ENCODE data around the gene CTDSP2.
A peak's percentile ranks its signal among the peaks of the same experiment; 100 is the strongest.

The CTDSP2 gene

GRCh38 chr12:57800965-57801364 is 45.6 kb downstream of the CTDSP2 start:
- H3K27me3 Mint-ChIP-seq: no peaks in the 10 kb centered on the region
- no peaks in the 10 kb centered on the region for H3K9me3 Mint-ChIP-seq
- H3K36me3 Mint-ChIP-seq: peaks cover 33% of the 10 kb centered on the region
- no peak overlapping the region for H3K4me3 Mint-ChIP-seq
- H3K4me1 Mint-ChIP-seq: no peaks in the 10 kb centered on the region
- H3K27ac Mint-ChIP-seq: peak overlapping the region; percentile 34
- CTCF ChIA-PET: interaction anchor here (1.0 to 7.9 kb wide), 4 partner anchors 15 to 101 kb away, joined by 3 to 147 read pairs (median 8); partner anchors contain the start of gene TSFM
- DNase-seq: no peak

- Mint-ChIP-seq H3K27me3 (no peaks in the 10 kb centered on the region), H3K4me1 (no peaks in the 10 kb centered on the region)
These were observed 48.6 kb downstream of the CTDSP2 start for GRCh38 chr12:57797933-57798332.

DNA sequence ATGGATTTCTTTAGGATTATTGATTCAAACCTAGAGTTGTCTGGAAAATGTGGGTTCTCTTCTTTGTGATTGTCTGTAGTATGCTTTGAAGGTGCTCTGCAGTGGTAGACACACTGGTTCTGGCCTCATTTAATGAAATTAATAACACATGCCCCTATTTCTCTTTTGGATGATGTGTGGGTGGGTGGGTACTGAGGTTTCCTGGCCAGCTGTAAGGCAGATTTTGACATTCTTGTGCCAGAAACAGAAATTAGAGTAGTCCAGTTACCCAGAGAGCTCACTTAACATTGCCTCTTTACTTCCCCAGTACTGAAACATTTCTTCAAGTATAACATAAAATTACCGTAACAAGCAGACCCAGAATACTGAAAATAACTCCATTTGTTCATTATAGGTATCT is 49.5 kb downstream of the CTDSP2 start:
- Mint-ChIP-seq H3K4me1 (no peaks in the 10 kb centered on the region), H3K9me3 (no peaks in the 10 kb centered on the region), H3K36me3 (peaks cover 45% of the 10 kb centered on the region), H3K4me3 (no peak overlapping the region), H3K27ac (no peak overlapping the region), H3K27me3 (no peaks in the 10 kb centered on the region)
- CTCF ChIA-PET: interaction anchor here (1.5 kb wide), 1 partner anchor 108 kb away, joined by 3 read pairs; no protein-coding TSS in a partner anchor
- DNase-seq: no peak

More at GRCh38 chr12:57797933-57798332, 48.6 kb downstream of the CTDSP2 start:
- no peak for DNase-seq
- peaks cover 46% of the 10 kb centered on the region for H3K36me3 Mint-ChIP-seq
- CTCF ChIA-PET: interaction anchor here (0.8 to 7.9 kb wide), 3 partner anchors 15 to 104 kb away, joined by 3 to 147 read pairs (median 3); partner anchors contain the start of genes AVIL and TSFM
- no peaks in the 10 kb centered on the region for H3K9me3 Mint-ChIP-seq
- no peak overlapping the region for H3K27ac Mint-ChIP-seq
- H3K4me3 Mint-ChIP-seq: no peak overlapping the region

- H3K36me3 Mint-ChIP-seq: peaks cover 47% of the 10 kb centered on the region
These were observed 51.2 kb downstream of the CTDSP2 start for GRCh38 chr12:57795354-57795753.

GRCh38 chr12:57793920-57794319 is 52.6 kb downstream of the CTDSP2 start:
- H3K36me3 Mint-ChIP-seq: peaks cover 46% of the 10 kb centered on the region
- no peaks in the 10 kb centered on the region for H3K4me1 Mint-ChIP-seq
- H3K27me3 Mint-ChIP-seq: no peaks in the 10 kb centered on the region
- H3K9me3 Mint-ChIP-seq: no peaks in the 10 kb centered on the region
- H3K27ac Mint-ChIP-seq: no peak overlapping the region
- H3K4me3 Mint-ChIP-seq: no peak overlapping the region
- CTCF ChIA-PET: interaction anchor here (1.1 to 3.5 kb wide), 5 partner anchors 9 to 126 kb away, joined by 3 to 24 read pairs (median 4); partner anchors contain the start of gene TSFM
- no peak for DNase-seq

More at GRCh38 chr12:57795354-57795753, 51.2 kb downstream of the CTDSP2 start:
- H3K4me1 Mint-ChIP-seq: no peaks in the 10 kb centered on the region
- no peaks in the 10 kb centered on the region for H3K27me3 Mint-ChIP-seq
- DNase-seq: no peak
- H3K4me3 Mint-ChIP-seq: no peak overlapping the region
- no peak overlapping the region for H3K27ac Mint-ChIP-seq
- CTCF ChIA-PET: interaction anchor here (1.5 to 2.6 kb wide), 2 partner anchors 13 to 110 kb away, joined by 3 to 13 read pairs; partner anchors contain the start of gene TSFM
- H3K9me3 Mint-ChIP-seq: no peaks in the 10 kb centered on the region

- DNase-seq: no peak
- no peaks in the 10 kb centered on the region for H3K27me3 Mint-ChIP-seq
- peaks cover 26% of the 10 kb centered on the region for H3K36me3 Mint-ChIP-seq
- peak overlapping the region; percentile 76 for H3K4me3 Mint-ChIP-seq
- CTCF ChIA-PET: interaction anchor here (0.7 to 2.6 kb wide), 5 partner anchors 11 to 119 kb away, joined by 3 to 13 read pairs (median 10); no protein-coding TSS in a partner anchor
- H3K27ac Mint-ChIP-seq: peak overlapping the region; percentile 39
- H3K9me3 Mint-ChIP-seq: no peaks in the 10 kb centered on the region
- peaks cover 45% of the 10 kb centered on the region for H3K4me1 Mint-ChIP-seq
These were observed 62.7 kb downstream of the CTDSP2 start for GRCh38 chr12:57783861-57784260.

DNA sequence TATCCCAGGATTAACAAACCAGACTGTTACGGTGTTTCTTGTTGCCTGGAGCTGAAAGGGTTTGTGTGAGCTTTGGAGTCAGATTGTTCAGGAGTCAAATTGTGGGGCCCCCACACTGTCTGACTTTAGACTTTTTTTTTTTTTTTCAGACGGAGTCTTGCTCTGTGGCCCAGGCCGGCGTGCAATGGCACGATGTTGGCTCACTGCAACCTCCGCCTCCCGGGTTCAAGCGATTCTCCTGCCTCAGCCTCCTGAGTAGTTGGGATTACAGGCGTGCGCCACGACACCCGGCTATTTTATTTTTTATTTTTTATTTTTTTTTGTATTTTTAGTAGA is 63.1 kb downstream of the CTDSP2 start:
- H3K27me3 Mint-ChIP-seq: no peaks in the 10 kb centered on the region
- peaks cover 48% of the 10 kb centered on the region for H3K4me1 Mint-ChIP-seq
- DNase-seq: no peak
- H3K36me3 Mint-ChIP-seq: peaks cover 23% of the 10 kb centered on the region
- CTCF ChIA-PET: interaction anchor here (0.9 to 2.6 kb wide), 9 partner anchors 9 to 120 kb away, joined by 3 to 13 read pairs (median 6); no protein-coding TSS in a partner anchor
- peak overlapping the region; percentile 99 for H3K4me3 Mint-ChIP-seq
- no peaks in the 10 kb centered on the region for H3K9me3 Mint-ChIP-seq
- peak overlapping the region; percentile 95 for H3K27ac Mint-ChIP-seq

- Mint-ChIP-seq H3K4me3 (peak within 1 kb of the TSS; percentile 99), H3K4me1 (peaks cover 50% of the 10 kb centered on the region), H3K36me3 (peaks cover 21% of the 10 kb centered on the region)
These were observed 63.7 kb downstream of the CTDSP2 start, which contains the start of gene TSFM for GRCh38 chr12:57782608-57783465. TSS of gene TSFM (plus strand) at chr12:57782787. CDS start at chr12:57782802, 15 bp downstream.

DNA sequence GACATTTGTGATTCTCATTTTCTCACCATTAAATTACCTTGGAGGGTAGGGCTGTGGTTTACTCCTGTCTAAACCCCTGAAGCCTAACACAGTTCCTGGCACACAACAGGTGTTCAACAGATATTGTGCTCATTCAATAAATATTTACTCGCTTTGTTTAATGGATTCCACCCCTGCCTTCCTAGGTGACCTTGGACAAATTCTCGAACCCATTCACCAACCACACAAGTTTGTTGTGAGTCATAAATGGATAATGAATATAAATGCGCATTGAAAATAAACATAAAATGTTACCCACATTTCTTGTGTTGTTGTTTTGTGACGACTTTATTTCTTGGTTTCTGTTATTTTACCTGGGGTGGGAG is 64.3 kb downstream of the CTDSP2 start:
- DNase-seq: no peak
- peaks cover 50% of the 10 kb centered on the region for H3K4me1 Mint-ChIP-seq
- H3K9me3 Mint-ChIP-seq: no peaks in the 10 kb centered on the region
- peak overlapping the region; percentile 95 for H3K27ac Mint-ChIP-seq
- H3K36me3 Mint-ChIP-seq: peaks cover 19% of the 10 kb centered on the region
- CTCF ChIA-PET: interaction anchor here (1.0 to 2.6 kb wide), 7 partner anchors 12 to 123 kb away, joined by 3 to 13 read pairs (median 7); no protein-coding TSS in a partner anchor
- no peaks in the 10 kb centered on the region for H3K27me3 Mint-ChIP-seq
- H3K4me3 Mint-ChIP-seq: peak overlapping the region; percentile 99

More at GRCh38 chr12:57782608-57783465, 63.7 kb downstream of the CTDSP2 start, which contains the start of gene TSFM:
- peak; percentile 98 for DNase-seq
- peak within 1 kb of the TSS; percentile 95 for H3K27ac Mint-ChIP-seq
- no peaks in the 10 kb centered on the region for H3K9me3 Mint-ChIP-seq
- CTCF ChIA-PET: interaction anchor here (0.7 to 2.6 kb wide), 10 partner anchors 9 to 120 kb away, joined by 3 to 13 read pairs (median 6); no protein-coding TSS in a partner anchor
- no peaks in the 10 kb centered on the region for H3K27me3 Mint-ChIP-seq

DNA sequence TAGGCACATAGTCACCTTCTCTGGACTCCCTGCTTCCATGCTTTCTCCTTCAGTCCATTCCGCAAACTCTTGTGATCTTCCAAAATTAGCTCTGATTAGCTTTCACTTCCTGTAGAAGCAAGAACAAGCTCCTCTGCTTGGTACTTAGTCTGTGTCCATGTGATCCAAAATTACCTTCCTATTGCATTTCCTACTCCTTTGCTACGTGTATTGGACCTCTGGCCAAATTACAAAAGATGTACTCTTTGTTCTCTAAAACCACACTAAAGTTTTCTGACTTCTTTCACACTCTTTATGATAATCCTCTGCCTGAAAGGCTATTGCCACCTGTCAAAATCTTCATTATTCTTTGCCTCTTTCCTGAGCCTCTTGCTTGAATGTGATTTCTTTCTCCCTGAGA is 64.7 kb downstream of the CTDSP2 start:
- Mint-ChIP-seq H3K9me3 (no peaks in the 10 kb centered on the region), H3K36me3 (peaks cover 19% of the 10 kb centered on the region), H3K4me3 (no peak overlapping the region), H3K27ac (peak overlapping the region; percentile 77), H3K4me1 (peaks cover 50% of the 10 kb centered on the region), H3K27me3 (no peaks in the 10 kb centered on the region)
- CTCF ChIA-PET: interaction anchor here (1.1 to 2.6 kb wide), 7 partner anchors 9 to 123 kb away, joined by 4 to 13 read pairs (median 7); partner anchors contain the start of genes EEF1AKMT3 and METTL1
- no peak for DNase-seq

GRCh38 chr12:57781244-57781643 is 65.3 kb downstream of the CTDSP2 start:
- peaks cover 48% of the 10 kb centered on the region for H3K4me1 Mint-ChIP-seq
- H3K4me3 Mint-ChIP-seq: no peak overlapping the region
- peak overlapping the region; percentile 77 for H3K27ac Mint-ChIP-seq

GRCh38 chr12:57780284-57780897 is 66.1 kb downstream of the CTDSP2 start:
- Mint-ChIP-seq H3K27ac (peak overlapping the region; percentile 77), H3K36me3 (peaks cover 15% of the 10 kb centered on the region), H3K4me3 (no peak overlapping the region), H3K27me3 (no peaks in the 10 kb centered on the region), H3K9me3 (no peaks in the 10 kb centered on the region), H3K4me1 (peaks cover 50% of the 10 kb centered on the region)
- DNase-seq: no peak
- CTCF ChIA-PET: interaction anchor here (1.1 to 2.0 kb wide), 8 partner anchors 14 to 125 kb away, joined by 4 to 10 read pairs (median 6); no protein-coding TSS in a partner anchor

More at GRCh38 chr12:57781244-57781643, 65.3 kb downstream of the CTDSP2 start:
- DNase-seq: no peak
- Mint-ChIP-seq H3K27me3 (no peaks in the 10 kb centered on the region), H3K9me3 (no peaks in the 10 kb centered on the region), H3K36me3 (peaks cover 15% of the 10 kb centered on the region)
- CTCF ChIA-PET: interaction anchor here (1.1 to 2.6 kb wide), 7 partner anchors 9 to 124 kb away, joined by 4 to 13 read pairs (median 7); partner anchors contain the start of genes EEF1AKMT3 and METTL1

DNA sequence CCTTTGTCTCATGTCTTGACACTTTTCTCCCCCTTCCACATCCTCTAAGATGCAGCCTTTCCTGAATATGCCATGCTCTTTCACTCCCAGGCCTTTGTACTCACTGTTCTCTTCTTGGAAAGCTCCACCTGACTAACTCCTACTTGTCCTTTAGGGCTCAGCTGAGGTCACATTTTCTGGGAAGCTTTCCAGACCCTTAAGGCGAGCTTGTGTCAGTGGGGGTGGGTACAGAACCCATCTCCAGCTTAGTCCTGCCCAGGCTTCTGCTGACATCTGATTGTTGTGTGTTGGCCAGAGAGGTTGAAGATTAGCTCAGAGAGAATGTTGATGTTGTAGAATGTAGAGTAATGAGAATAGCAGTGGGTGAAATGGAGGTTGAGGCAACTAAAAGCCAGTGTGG is 66.8 kb downstream of the CTDSP2 start:
- no peaks in the 10 kb centered on the region for H3K9me3 Mint-ChIP-seq
- DNase-seq: no peak
- no peak overlapping the region for H3K27ac Mint-ChIP-seq
- peaks cover 50% of the 10 kb centered on the region for H3K4me1 Mint-ChIP-seq
- peaks cover 15% of the 10 kb centered on the region for H3K36me3 Mint-ChIP-seq
- no peaks in the 10 kb centered on the region for H3K27me3 Mint-ChIP-seq
- H3K4me3 Mint-ChIP-seq: no peak overlapping the region
- CTCF ChIA-PET: interaction anchor here (1.1 to 2.0 kb wide), 4 partner anchors 14 to 125 kb away, joined by 3 to 10 read pairs (median 6); no protein-coding TSS in a partner anchor

Data from activated naive CD4-positive, alpha-beta T cell treated with anti-CD3 and anti-CD28 coated beads, Interleukin-2, amount 10 ng/mL, durations not matched to agents 7 days and 5 days (primary cell).